ENCODE measurements around the gene DAPK1. TPM values are rescaled to one million over a fixed set of nuclear protein-coding genes. Genes with fewer than 3 reads are reported as not detected.

The DAPK1 gene
- total RNA-seq, 4 donors from 2014 or later = 14.5 to 28.3 (median 20.7) TPM

GRCh38 chr9:87682085-87682484 lies 184.4 kb downstream of the DAPK1 start:
- TF ChIP-seq POLR2AphosphoS5 (IDR thresholded peaks at IDR 0.05) (no peak), CTCF (IDR thresholded peaks at IDR 0.05) (no peak), EP300 (IDR thresholded peaks at IDR 0.05; ENCODE audit: low read depth) (no peak), POLR2A (IDR thresholded peaks at IDR 0.05) (no peak)
- H3K4me1 ChIP-seq = peaks cover 0 to 17% (median 4%) of the 10 kb centered on the region in 4 donors
- H3K4me3 ChIP-seq = no peak overlapping the region
- 66% methylated on average over 4 of the region's 4 CpGs; no CpG with 5 or more reads in 1 of the 2 donors for WGBS, 2 donors (ENCODE audit: low coverage in 1 of 2)
- H3K36me3 ChIP-seq = no peaks in the 10 kb centered on the region
- DNase-seq = no peak
- H3K9me3 ChIP-seq = no peaks in the 10 kb centered on the region
- no peaks in the 10 kb centered on the region for H3K27me3 ChIP-seq
- no peak overlapping the region for H3K27ac ChIP-seq
- in situ Hi-C loops (cut with MboI; ENCODE audit: low pct_ligation_motif_present in 1 of 4, low pct_unique_long_range_greater_than_20kb in 1 of 4, low sequenced_read_pairs in 3 of 4) (loop anchor here in 3 of 4 donors (10.0 to 25.0 kb wide), 5 partner anchors 133 to 1330 kb away; partner anchors contain the start of gene S1PR3 (in 1 of the 3)), intact Hi-C loops (cut with DNase I; ENCODE audit: low total_unique reads) (loop anchor here (5.0 to 10.0 kb wide), 2 partner anchors 130 to 363 kb away; no protein-coding TSS in a partner anchor)

- in situ Hi-C loops (cut with MboI; ENCODE audit: low pct_ligation_motif_present in 1 of 4, low pct_unique_long_range_greater_than_20kb in 1 of 4, low sequenced_read_pairs in 3 of 4) (loop anchor here in 3 of 4 donors (10.0 to 25.0 kb wide), 5 partner anchors 132 to 1330 kb away; partner anchors contain the start of gene S1PR3 (in 1 of the 3)), intact Hi-C loops (cut with DNase I; ENCODE audit: low total_unique reads) (loop anchor here (5.0 to 10.0 kb wide), 2 partner anchors 130 to 362 kb away; no protein-coding TSS in a partner anchor)
- Histone ChIP-seq H3K9me3 (no peaks in the 10 kb centered on the region), H3K27ac (no peak overlapping the region), H3K4me3 (no peak overlapping the region), H3K27me3 (no peaks in the 10 kb centered on the region), H3K4me1 (peaks cover 0 to 17% (median 4%) of the 10 kb centered on the region in 4 donors), H3K36me3 (no peaks in the 10 kb centered on the region)
- TF ChIP-seq EP300 (IDR thresholded peaks at IDR 0.05; ENCODE audit: low read depth) (no peak), CTCF (IDR thresholded peaks at IDR 0.05) (no peak), POLR2A (IDR thresholded peaks at IDR 0.05) (no peak), POLR2AphosphoS5 (IDR thresholded peaks at IDR 0.05) (no peak)
- no peak for DNase-seq
- WGBS, 2 donors (ENCODE audit: low coverage in 1 of 2) = 51 to 59% methylated on average over 3 to 4 of the region's 4 CpGs
These were observed 185.0 kb downstream of the DAPK1 start for GRCh38 chr9:87682618-87683017.

- no peaks in the 10 kb centered on the region for H3K36me3 ChIP-seq
- H3K4me3 ChIP-seq = no peak overlapping the region
- WGBS, 2 donors (ENCODE audit: low coverage in 1 of 2) = 70% methylated on average over 22 of the region's 24 CpGs; no CpG with 5 or more reads in 1 of the 2 donors
- H3K27me3 ChIP-seq = no peaks in the 10 kb centered on the region
- in situ Hi-C loops (cut with MboI; ENCODE audit: low pct_ligation_motif_present in 1 of 4, low pct_unique_long_range_greater_than_20kb in 1 of 4, low sequenced_read_pairs in 3 of 4) (loop anchor here in 3 of 4 donors (10.0 to 25.0 kb wide), 5 partner anchors 131 to 1328 kb away; partner anchors contain the start of gene S1PR3 (in 1 of the 3)), intact Hi-C loops (cut with DNase I; ENCODE audit: low total_unique reads) (loop anchor here (5.0 to 10.0 kb wide), 2 partner anchors 128 to 361 kb away; no protein-coding TSS in a partner anchor)
- no peaks in the 10 kb centered on the region for H3K9me3 ChIP-seq
- no peak overlapping the region for H3K27ac ChIP-seq
- DNase-seq = no peak
- TF ChIP-seq POLR2AphosphoS5 (IDR thresholded peaks at IDR 0.05) (no peak), POLR2A (IDR thresholded peaks at IDR 0.05) (no peak), EP300 (IDR thresholded peaks at IDR 0.05; ENCODE audit: low read depth) (no peak), CTCF (IDR thresholded peaks at IDR 0.05) (no peak)
- H3K4me1 ChIP-seq = peaks cover 0 to 17% (median 4%) of the 10 kb centered on the region in 4 donors
These were observed 186.3 kb downstream of the DAPK1 start for GRCh38 chr9:87683751-87684626.

Measured in transverse colon (tissue), 4 donors.